VCaP (cell line): ENCODE measurements around the gene RIPOR3.

Source experiments
- H3K27ac ChIP-seq: fragments of 450-650 bp; 2 replicates; pipeline ENCODE4 v1.5.1; 2017
- TF ChIP-seq, protein P1 (sequence below): fragments of 450-650 bp; conservative IDR thresholded peaks from 2 replicates; pipeline ENCODE4 v1.5.1; 2017; ENCODE audit warnings: mild to moderate bottlenecking, moderate library complexity

The RIPOR3 gene

DNA sequence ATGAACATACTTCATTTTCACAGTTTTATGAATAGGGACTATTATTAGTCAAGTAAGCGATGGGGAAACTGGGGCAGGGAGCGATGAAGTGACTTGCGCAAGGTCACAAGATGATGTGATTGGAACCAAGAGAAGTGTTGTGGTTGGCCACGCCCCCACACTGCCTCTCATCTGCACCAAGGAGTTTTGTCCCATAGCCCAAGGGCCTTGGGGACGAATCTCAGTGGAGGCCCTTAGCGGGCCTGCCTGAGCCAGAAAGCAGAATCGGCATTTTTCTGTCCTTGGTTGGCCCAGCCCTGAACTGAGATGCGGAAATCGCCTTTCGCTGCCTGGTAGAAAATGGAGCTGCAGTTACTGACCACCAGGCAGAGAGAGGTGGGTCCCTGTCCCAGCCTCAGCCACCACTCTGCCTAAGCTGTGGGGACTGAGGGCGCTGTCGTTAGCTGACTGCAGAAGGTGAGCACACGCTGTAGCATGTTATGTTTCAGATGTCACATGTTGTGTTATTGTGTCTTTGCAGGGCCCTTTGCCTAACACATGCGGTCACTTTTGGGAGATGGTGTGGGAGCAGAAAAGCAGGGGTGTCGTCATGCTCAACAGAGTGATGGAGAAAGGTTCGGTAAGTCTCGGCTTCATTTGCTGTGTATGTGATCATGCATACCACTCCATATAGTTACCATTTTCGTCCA is 123.3 kb downstream of the RIPOR3 start:
- H3K27ac ChIP-seq = no peak overlapping the region
- TF ChIP-seq, protein P1, sequence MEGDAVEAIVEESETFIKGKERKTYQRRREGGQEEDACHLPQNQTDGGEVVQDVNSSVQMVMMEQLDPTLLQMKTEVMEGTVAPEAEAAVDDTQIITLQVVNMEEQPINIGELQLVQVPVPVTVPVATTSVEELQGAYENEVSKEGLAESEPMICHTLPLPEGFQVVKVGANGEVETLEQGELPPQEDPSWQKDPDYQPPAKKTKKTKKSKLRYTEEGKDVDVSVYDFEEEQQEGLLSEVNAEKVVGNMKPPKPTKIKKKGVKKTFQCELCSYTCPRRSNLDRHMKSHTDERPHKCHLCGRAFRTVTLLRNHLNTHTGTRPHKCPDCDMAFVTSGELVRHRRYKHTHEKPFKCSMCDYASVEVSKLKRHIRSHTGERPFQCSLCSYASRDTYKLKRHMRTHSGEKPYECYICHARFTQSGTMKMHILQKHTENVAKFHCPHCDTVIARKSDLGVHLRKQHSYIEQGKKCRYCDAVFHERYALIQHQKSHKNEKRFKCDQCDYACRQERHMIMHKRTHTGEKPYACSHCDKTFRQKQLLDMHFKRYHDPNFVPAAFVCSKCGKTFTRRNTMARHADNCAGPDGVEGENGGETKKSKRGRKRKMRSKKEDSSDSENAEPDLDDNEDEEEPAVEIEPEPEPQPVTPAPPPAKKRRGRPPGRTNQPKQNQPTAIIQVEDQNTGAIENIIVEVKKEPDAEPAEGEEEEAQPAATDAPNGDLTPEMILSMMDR = no peak

DNA sequence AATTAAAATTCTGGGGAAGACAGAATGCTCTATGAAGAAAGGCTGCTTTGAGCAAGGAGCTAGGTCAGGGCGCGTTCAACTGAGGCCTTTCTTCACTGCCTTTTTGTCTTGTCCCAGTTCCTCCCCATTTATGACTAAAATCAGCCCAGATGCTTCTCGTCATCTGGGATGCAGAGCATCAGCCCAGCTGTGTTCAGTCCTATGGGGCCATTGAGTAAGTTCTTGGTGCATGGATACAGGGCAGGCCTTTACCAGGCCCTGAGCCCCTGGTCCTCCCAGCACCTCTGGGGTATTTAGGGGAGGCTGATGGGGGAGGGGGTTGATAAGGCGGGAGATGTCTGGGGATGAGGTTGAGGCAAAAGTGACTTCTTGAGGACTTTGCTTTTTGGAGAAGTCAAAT is 125.5 kb downstream of the RIPOR3 start:
- TF ChIP-seq, protein P1 = no peak
- no peak overlapping the region for H3K27ac ChIP-seq

DNA sequence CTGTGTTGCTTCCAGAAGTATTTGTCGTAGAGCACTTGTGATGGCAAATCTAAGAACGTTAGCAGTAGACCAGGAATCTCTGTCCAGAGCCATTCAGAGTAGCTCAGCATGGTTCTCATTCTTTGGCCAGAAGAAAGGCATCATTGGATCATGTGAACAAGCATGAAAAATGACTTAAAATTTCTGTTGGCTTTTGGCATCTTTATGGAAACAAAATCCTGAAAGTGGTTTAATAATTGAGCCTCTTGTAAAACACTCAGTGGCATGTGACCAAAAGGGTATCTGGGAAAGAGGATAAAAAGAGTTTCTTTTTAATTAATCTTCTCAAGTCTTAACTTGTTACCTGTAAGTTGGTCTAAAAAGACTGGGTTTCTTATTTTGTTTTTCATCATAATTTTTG is 126.0 kb downstream of the RIPOR3 start:
- TF ChIP-seq, protein P1 = no peak
- H3K27ac ChIP-seq = no peak overlapping the region

DNA sequence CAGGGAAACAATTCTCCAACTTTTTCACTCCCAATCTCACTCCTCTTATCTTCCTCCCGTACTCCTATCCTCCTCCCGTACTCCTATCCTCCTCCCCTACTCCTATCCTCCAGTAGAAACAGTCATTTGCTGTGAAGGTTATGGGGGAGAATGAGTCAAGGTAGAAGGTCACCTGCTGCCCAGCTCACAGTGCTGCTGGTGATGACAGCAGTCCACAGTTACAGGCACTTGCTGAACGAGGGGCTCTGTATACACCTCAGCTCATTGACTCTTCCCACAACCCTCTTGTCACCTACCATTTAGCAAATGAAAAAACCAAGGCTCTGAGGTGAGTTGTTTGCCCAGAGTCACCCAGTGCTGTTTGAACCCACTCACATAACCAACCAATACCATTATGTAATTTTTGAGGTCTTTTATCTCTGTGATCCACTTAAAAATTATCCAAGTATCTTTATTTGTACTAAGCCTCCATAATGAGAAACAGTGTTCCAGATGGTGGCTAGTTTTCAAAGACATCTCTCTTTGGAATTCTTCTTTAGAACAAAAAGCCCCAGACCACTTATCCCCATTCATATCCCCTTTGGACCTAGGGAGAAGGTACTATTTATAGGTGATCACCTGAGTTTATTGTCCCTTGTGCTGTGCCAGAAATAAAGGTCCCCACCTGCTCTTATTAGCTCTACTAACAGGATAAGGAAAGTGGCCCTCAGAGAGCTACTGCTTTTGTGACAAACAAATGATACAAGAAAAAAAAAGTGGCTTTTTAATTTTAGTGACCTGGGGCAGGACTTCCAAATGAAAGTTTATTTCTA is 128.0 kb downstream of the RIPOR3 start:
- H3K27ac ChIP-seq = no peak overlapping the region
- TF ChIP-seq, protein P1 = no peak

DNA sequence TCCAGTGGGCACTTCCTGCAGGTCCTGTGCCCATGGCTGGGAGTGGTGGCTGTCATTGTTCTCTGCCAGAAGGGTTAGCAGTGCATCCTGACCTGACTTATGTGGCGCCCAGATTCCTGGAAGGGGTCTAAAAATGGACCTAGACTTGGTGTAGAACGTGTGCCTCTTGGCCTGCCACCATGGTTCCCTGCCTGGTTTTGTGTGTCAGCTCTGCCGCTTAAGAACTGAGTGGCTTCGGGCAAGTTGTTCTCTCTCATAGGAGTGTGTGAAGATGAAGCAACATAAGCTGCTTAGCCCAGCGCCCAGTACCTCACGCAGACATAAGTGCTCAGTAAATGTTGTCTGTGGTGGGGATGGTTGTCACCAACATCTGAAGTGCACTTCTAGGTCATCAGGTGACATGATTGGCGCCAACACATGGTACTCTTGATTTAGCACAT is 129.1 kb downstream of the RIPOR3 start:
- no peak overlapping the region for H3K27ac ChIP-seq
- TF ChIP-seq, protein P1 = no peak

DNA sequence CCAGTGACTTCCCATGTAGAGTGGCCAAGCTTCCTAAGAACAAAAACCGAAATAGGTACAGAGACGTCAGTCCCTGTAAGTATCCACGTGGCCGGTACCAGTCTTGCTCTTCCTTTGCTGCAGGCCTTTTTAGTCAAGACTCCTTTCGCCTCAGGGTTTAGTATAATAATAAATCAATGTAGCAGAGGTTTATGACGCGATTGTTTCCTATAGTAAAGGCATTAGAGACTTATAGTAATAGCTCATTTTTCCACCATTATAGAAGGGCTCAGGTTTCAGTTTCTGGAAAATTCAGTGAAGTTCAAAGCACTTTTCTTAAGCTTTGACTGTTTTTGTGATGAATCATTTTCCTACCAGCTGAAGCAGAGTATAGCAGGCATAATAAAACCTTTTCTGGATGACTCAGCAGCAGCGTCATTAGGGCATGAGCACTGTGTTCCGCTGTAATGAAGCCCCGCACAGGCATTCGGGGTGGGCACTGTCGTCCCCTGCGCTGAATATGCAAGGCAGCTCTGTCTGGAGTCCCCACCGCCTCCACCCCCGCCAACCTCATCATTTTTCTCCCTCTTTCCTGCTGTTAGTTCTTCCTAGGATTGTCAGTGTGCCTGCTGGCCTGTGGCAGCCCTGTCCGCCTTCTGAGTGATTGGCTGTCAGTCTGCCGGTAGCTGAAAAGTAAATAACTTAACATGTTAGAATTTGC is 129.8 kb downstream of the RIPOR3 start:
- H3K27ac ChIP-seq = no peak overlapping the region
- TF ChIP-seq, protein P1 = no peak

DNA sequence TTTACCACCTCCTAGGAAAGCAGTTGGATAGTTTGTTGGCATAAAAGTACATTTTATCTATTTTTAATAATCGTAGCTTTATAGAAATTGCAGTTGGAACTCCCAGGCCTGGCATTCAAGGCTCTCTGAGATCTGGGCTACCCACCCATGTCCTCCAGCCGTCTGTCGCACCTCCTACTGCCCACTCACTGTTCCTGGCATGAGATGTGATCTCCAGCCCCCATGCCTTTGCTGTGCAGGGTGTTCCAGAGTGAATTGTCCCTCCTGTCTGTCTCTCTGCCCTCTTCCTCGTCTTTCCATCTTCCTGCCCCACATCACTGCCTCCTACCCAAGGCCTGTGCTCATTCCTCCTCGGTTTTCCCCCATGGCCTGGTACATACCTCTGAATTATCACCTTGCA is 130.5 kb downstream of the RIPOR3 start:
- TF ChIP-seq, protein P1 = no peak
- H3K27ac ChIP-seq = no peak overlapping the region
